H1 (cell line): ENCODE data around the gene CEBPZ. TPM values are rescaled to one million over a fixed set of nuclear protein-coding genes. Genes with fewer than 3 reads are reported as not detected.

Experiments
- TAF7 ChIP-seq: optimal IDR thresholded peaks from 2 replicates; pipeline ENCODE3; 2011; ENCODE audit warnings: low read depth, mild to moderate bottlenecking, inconsistent platforms, low read length, moderate library complexity, borderline replicate concordance
- polyA plus RNA-seq, 7 experiments: library from polyadenylated mRNA; depleted of rRNA in 3 of 7; stranded (reverse) in 5 of 7; unstranded in 2 of 7; fragments of >200 nt in 5 of 7; fragments of 200-250 nt in 2 of 7; gene quantifications; 1 replicate in 5 of 7; 2 replicates in 1 of 7; 4 replicates in 1 of 7; pipeline versions ENCODE4 v1.2.1 to v1.2.3, GENCODE V29; 2011 to 2013; ENCODE audit warnings: missing spikeins in 2 of 7, mixed read lengths in 2 of 7
- total RNA-seq: library from RNA; stranded (reverse); fragmentation: NEBNext Ultra II Directional; extraction: Animal tissue kit (Norgen Biotek cat#: 25700); gene quantifications from 2 replicates; pipeline ENCODE4 v1.2.1, GENCODE V29; 2021

The CEBPZ gene
- total and polyA plus RNA-seq, 2 of the 8 experiments (the other 6 are each of a cell fraction or from before 2014, with no cell fraction given) = 19.1 to 201 TPM

DNA sequence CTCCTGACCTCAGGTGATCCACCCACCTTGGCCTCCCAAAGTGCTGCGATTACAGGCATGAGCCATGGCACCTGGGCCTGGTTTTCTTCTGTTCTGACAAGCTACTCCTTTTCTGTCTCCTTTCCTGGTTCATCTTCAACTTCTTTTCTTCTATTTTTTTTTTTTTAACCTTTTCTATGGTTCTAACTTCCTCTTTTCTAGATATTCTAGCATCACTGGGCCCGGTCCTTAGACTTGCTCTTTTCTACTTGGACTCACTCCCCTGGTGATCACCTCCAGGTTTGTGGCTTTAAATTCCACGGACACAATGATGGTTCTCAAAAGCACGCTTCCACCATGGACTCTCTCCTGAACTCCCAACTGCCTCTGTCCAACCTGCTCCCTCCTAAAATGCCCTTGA is 76.6 kb downstream of the CEBPZ start (continued):
- no peak for TF ChIP-seq TAF7
